ENCODE data around the gene RNF151. TPM values are rescaled to one million over a fixed set of nuclear protein-coding genes. Genes with fewer than 3 reads are reported as not detected.

The RNF151 gene
- total and polyA plus RNA-seq, 2 of the 13 experiments (the other 11 are each of a cell fraction or from before 2014, with no cell fraction given) = not detected

DNA sequence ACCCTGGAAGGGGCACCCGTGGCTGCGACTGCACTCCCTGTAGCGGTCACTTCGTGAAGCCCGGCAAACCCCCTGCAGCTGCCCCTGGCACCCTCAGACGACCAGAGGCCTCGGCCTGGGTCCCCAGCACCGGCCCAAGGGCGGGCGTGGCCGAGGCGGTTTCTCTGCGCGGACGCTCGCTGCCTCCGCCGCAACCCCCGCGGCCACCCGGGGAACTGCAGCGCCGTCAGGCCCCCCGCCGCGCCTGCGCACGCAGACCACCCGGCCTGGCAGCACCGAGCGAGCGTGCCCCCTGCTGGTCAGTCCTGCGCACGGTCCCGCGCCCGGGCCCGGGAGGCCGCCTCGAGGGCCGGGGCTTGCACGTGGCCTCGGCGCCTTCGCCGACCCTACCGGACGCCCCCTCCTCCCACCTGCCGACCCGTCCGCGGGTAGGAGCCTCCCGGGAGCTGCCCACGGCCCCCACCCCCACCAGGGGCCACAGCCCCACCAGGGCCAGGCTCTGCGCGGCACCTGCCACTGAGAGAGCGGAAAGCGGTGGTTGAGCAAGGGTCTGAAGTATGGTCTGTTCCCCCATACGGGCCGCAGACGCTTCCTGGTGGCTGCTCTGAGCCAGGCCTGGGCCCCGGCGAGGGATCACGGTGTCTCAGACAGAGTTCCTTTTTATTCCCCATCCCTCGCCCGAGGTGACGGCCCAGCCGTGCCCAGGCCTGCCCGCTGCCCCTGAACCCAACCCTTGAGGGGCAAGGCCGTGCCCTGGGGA lies 36.9 kb upstream of the RNF151 start (continued):
- TF ChIP-seq ZBTB26 (CRISPR knock-in tag; IDR thresholded peaks at IDR 0.05; ENCODE audit: borderline replicate concordance) = no peak
- 0 out of 2 replicates have a peak, but pooled peaks have one; percentile 24 for TF ChIP-seq TAF1 (CRISPR knock-in tag; IDR thresholded peaks at IDR 0.05)
- TF ChIP-seq ZNF770 (CRISPR knock-in tag; IDR thresholded peaks at IDR 0.05) = peak; percentile 73; the same call in 1 of the 2 replicates
- no peak for TF ChIP-seq TBP (CRISPR knock-in tag; IDR thresholded peaks at IDR 0.05)
- no peak for TF ChIP-seq JARID2 (CRISPR knock-in tag; IDR thresholded peaks at IDR 0.05; ENCODE audit: insufficient replicate concordance)
- TF ChIP-seq SP5 (CRISPR knock-in tag; IDR thresholded peaks at IDR 0.05; ENCODE audit: borderline replicate concordance, low read depth) = no peak
- TF ChIP-seq TCF12 (IDR thresholded peaks at IDR 0.05) = no peak
- no peak for TF ChIP-seq TCF12 (CRISPR knock-in tag; IDR thresholded peaks at IDR 0.05)
- TF ChIP-seq KDM3A (CRISPR knock-in tag; IDR thresholded peaks at IDR 0.05; ENCODE audit: low read depth) = peak; percentile 60; the same call in 1 of the 2 replicates
- TF ChIP-seq DDIT3 (CRISPR knock-in tag; IDR thresholded peaks at IDR 0.05) = no peak
- no peak for TF ChIP-seq ZNF260 (CRISPR knock-in tag; IDR thresholded peaks at IDR 0.05; ENCODE audit: borderline replicate concordance, low read depth)
- TF ChIP-seq ZNF17 (CRISPR knock-in tag; IDR thresholded peaks at IDR 0.05) = no peak
- no peak for TF ChIP-seq ZNF720 (CRISPR knock-in tag; IDR thresholded peaks at IDR 0.05)
- no peak for TF ChIP-seq DZIP1 (CRISPR knock-in tag; IDR thresholded peaks at IDR 0.05)
- peak; percentile 77; the same call in 1 of the 2 replicates for TF ChIP-seq ZFP36L1 (CRISPR knock-in tag; IDR thresholded peaks at IDR 0.05)
- no peak for TF ChIP-seq ZHX2 (IDR thresholded peaks at IDR 0.05; ENCODE audit: low read depth)
- no peak; the same call in 1 of the 2 replicates for TF ChIP-seq ZHX2 (CRISPR knock-in tag; IDR thresholded peaks at IDR 0.05; ENCODE audit: borderline replicate concordance)

Measured in HepG2 (cell line).